ENCODE data around the gene NPR3.

The NPR3 gene

GRCh38 chr5:32779754-32780415 is 68.8 kb downstream of the NPR3 start:
- no peak overlapping the region for H3K4me3 Mint-ChIP-seq
- H3K9me3 Mint-ChIP-seq, result no peaks in the 10 kb centered on the region
- no peaks in the 10 kb centered on the region for H3K4me1 Mint-ChIP-seq
- no peak for DNase-seq
- H3K27me3 Mint-ChIP-seq (ENCODE audit: low read depth, poor library complexity), result peaks cover 6% of the 10 kb centered on the region
- no peak overlapping the region for H3K27ac Mint-ChIP-seq
- TF ChIP-seq, protein P1, sequence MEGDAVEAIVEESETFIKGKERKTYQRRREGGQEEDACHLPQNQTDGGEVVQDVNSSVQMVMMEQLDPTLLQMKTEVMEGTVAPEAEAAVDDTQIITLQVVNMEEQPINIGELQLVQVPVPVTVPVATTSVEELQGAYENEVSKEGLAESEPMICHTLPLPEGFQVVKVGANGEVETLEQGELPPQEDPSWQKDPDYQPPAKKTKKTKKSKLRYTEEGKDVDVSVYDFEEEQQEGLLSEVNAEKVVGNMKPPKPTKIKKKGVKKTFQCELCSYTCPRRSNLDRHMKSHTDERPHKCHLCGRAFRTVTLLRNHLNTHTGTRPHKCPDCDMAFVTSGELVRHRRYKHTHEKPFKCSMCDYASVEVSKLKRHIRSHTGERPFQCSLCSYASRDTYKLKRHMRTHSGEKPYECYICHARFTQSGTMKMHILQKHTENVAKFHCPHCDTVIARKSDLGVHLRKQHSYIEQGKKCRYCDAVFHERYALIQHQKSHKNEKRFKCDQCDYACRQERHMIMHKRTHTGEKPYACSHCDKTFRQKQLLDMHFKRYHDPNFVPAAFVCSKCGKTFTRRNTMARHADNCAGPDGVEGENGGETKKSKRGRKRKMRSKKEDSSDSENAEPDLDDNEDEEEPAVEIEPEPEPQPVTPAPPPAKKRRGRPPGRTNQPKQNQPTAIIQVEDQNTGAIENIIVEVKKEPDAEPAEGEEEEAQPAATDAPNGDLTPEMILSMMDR (IDR thresholded peaks at IDR 0.05), result no peak
- H3K36me3 Mint-ChIP-seq (ENCODE audit: low read depth), result no peaks in the 10 kb centered on the region

DNA sequence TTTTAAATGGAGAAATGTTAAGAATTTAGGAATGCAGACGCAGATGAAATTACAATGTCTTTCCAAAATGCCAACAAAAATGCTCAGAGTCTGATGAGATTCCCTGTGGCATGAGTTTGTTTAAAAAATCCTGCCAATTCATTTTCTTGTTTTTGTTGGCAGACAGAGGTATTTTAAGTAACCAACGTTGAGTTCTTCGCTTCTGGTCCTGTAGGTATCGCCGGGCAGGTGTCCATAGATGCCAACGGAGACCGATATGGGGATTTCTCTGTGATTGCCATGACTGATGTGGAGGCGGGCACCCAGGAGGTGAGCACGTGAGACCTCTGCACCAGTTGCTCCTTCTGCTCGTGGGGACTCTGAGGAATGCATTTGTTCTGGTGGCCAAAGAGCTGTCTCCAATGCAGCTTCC is 69.4 kb downstream of the NPR3 start:
- H3K4me3 Mint-ChIP-seq, result no peak overlapping the region
- no peaks in the 10 kb centered on the region for H3K9me3 Mint-ChIP-seq
- DNase-seq, result no peak
- no peaks in the 10 kb centered on the region for H3K36me3 Mint-ChIP-seq (ENCODE audit: low read depth)
- H3K27me3 Mint-ChIP-seq (ENCODE audit: low read depth, poor library complexity), result peaks cover 5% of the 10 kb centered on the region
- H3K27ac Mint-ChIP-seq, result no peak overlapping the region
- peaks cover 1% of the 10 kb centered on the region for H3K4me1 Mint-ChIP-seq
- TF ChIP-seq, protein P1 (IDR thresholded peaks at IDR 0.05), result no peak

- Mint-ChIP-seq H3K36me3 (ENCODE audit: low read depth) (no peaks in the 10 kb centered on the region), H3K4me1 (peaks cover 13% of the 10 kb centered on the region), H3K27me3 (ENCODE audit: low read depth, poor library complexity) (peaks cover 9% of the 10 kb centered on the region), H3K9me3 (no peaks in the 10 kb centered on the region), H3K4me3 (no peak overlapping the region), H3K27ac (no peak overlapping the region)
- TF ChIP-seq, protein P1 (IDR thresholded peaks at IDR 0.05), result no peak
- DNase-seq, result no peak
Observed at GRCh38 chr5:32783661-32784060, 72.5 kb downstream of the NPR3 start.

DNA sequence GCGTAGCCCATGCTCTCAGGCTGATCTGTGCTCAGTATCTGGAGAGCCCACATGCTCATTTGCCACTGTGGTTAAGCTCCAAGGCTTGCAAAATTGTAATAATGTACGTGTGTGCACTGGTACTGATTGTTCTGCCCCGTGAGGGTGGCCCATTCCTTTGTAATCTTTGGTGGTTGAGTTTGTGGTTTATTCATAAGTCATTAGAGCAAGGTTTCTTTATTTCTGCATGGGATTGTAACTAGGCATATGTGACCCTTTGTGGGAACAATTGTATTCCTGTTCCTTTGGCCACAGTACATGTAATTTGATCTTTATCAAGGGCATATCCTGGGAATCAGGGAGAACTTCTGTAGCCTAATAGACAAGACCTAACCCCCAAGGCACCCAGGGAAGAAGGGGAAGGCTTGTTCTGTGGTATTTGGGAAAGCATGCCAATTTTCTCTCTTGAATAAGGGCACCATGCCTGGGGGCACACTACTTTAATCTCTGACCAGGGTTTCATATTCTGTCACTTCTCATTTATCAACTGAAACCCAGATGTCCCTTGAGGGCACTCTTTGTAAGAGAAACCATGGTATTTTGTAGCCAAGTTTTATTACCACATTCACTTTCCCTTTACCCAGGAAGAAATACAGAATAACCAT is 74.6 kb downstream of the NPR3 start:
- Mint-ChIP-seq H3K4me3 (no peak overlapping the region), H3K27ac (peak overlapping the region; percentile 3)

GRCh38 chr5:32786311-32786710 is 75.2 kb downstream of the NPR3 start:
- H3K9me3 Mint-ChIP-seq, result no peaks in the 10 kb centered on the region
- peaks cover 13% of the 10 kb centered on the region for H3K4me1 Mint-ChIP-seq
- no peaks in the 10 kb centered on the region for H3K36me3 Mint-ChIP-seq (ENCODE audit: low read depth)
- TF ChIP-seq, protein P1 (IDR thresholded peaks at IDR 0.05), result no peak
- peaks cover 9% of the 10 kb centered on the region for H3K27me3 Mint-ChIP-seq (ENCODE audit: low read depth, poor library complexity)
- no peak overlapping the region for H3K27ac Mint-ChIP-seq
- no peak overlapping the region for H3K4me3 Mint-ChIP-seq
- no peak for DNase-seq

More for the DNA sequence above, 74.6 kb downstream of the NPR3 start:
- TF ChIP-seq, protein P1 (IDR thresholded peaks at IDR 0.05), result no peak
- Mint-ChIP-seq H3K9me3 (no peaks in the 10 kb centered on the region), H3K4me1 (peaks cover 13% of the 10 kb centered on the region), H3K36me3 (ENCODE audit: low read depth) (no peaks in the 10 kb centered on the region), H3K27me3 (ENCODE audit: low read depth, poor library complexity) (peaks cover 9% of the 10 kb centered on the region)
- no peak for DNase-seq
